Erythroblast (primary cell): ENCODE data around the gene NUDT9.
A peak's percentile ranks its signal among the peaks of the same experiment; 100 is the strongest.

Source experiments
- GATA1 ChIP-seq: IDR thresholded peaks from 2 replicates; pipeline ENCODE4 v1.6.1; 2011; ENCODE audit warnings: low read depth, mild to moderate bottlenecking, control low read depth, low read length, moderate library complexity
- POLR2A ChIP-seq: IDR thresholded peaks from 2 replicates; pipeline ENCODE4 v1.6.1; 2011; ENCODE audit warnings: mild to moderate bottlenecking, low read length

- TF ChIP-seq POLR2A (peak; percentile 88), GATA1 (no peak)
Observed at GRCh38 chr4:87390891-87391575, 31.3 kb upstream of the NUDT9 start, which contains the start of gene HSD17B11.
